Measurements from ENCODE around the gene SDCBP2. TPM values are rescaled to one million over a fixed set of nuclear protein-coding genes. Genes with fewer than 3 reads are reported as not detected.
"Not testable (repeated sequence)": the region's sequence is repeated elsewhere in the genome, so short reads cannot be mapped to it uniquely, and the experiment has no call there.

Gene SDCBP2
- total RNA-seq, 1 donor from 2014 or later = 4.1 TPM

DNA sequence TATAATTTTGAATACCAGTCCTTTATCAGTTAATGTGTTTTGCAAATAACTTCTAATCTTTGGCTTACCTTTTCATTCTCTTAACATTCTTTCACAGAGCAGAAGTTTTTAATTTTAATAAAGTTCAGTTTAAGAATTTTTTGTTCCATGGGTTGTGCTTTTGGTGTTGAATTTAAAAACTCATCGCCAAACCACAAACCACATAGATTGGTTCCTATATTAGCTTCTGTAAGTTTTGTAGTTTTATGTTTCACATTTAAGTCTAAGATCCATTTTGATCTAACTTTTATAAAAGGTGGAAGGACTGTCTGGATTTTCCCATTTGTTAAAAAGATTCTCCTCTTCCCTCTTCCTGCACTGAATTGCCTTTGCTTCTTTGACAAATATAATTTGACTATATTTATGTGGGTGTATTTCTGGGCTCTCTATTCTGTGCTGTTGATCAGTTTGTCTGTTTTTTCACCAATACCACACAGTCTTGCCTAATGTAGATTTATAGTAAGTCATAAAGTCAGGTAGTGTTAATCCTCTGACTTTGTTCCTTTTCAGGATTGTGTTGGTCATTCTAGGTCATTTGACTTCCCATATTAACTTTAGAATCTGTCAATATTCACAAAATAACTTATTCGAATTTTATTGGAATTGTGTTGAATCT, 17.5 kb upstream of the SDCBP2 start:
- intact Hi-C loops (cut with micrococcal nuclease) = loop anchor here (1.0 to 5.0 kb wide), 3 partner anchors 11 to 41 kb away; no protein-coding TSS in a partner anchor
- Mint-ChIP-seq H3K4me3 (ENCODE audit: low read depth) (peak overlapping the region; percentile 43), H3K27me3 (ENCODE audit: low read depth) (no peaks in the 10 kb centered on the region), H3K36me3 (ENCODE audit: low read depth) (peaks cover 69% of the 10 kb centered on the region), H3K9me3 (peaks cover 39% of the 10 kb centered on the region), H3K27ac (peak overlapping the region; percentile 72), H3K4me1 (ENCODE audit: low read depth) (peaks cover 33% of the 10 kb centered on the region)
- DNase-seq (ENCODE audit: low spot score) = no peak

DNA sequence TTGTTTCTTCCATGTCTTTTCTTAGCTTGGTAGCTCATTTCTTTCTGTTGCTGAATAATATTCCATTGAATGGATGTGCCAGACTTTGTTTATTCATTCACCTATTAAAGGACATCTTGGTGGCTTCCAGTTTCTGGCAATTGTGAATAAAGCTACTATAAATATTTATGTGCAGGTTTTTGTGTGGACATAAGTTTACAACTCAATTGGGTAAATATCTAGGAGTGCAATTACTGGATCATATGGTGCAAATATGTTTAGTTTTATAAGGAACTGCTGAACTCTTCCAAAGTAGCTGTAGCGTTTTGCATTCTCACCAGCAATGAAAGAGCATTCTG, 16.8 kb upstream of the SDCBP2 start:
- Mint-ChIP-seq H3K36me3 (ENCODE audit: low read depth) (peaks cover 62% of the 10 kb centered on the region), H3K27ac (no peak overlapping the region)

DNA sequence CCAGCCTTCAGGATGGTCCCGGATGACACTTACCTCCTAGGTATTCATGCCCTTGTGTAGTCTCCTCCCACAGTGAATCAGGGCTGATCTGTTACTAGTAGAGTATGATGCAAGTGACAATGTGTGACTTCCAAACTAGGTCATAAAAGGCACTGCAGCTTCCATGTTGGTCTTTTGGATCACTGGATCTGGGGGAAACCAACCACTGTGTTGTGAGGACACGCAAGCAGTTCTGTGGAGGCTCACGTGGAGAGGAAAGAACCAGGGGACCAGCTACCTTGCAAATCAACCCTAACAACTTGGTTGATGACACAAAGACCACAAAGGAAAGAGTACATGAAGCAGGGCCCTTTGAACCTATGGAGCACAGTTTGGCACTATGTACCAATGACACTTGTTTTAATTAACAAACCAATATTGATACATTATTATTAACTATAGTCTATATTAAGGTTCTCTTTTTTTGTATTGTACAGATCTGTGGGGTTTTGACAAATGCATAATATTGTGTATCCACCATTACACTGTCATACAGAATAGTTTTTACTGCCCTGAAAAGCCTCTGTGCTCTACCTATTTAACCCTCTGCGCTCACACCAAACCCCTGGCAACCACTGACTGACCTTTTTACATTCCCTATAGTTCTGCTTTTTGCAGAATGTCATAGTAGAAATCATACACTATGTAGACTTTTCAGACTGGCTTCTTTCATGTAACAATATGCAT, 16.3 kb upstream of the SDCBP2 start:
- no peak overlapping the region for H3K27ac Mint-ChIP-seq
- intact Hi-C loops (cut with micrococcal nuclease) = loop anchor here (5.0 kb wide), 1 partner anchor 42 kb away; no protein-coding TSS in a partner anchor

More for the DNA sequence above, 16.8 kb upstream of the SDCBP2 start:
- Mint-ChIP-seq H3K9me3 (peaks cover 32% of the 10 kb centered on the region), H3K27me3 (ENCODE audit: low read depth) (no peaks in the 10 kb centered on the region), H3K4me3 (ENCODE audit: low read depth) (no peak overlapping the region), H3K4me1 (ENCODE audit: low read depth) (peaks cover 33% of the 10 kb centered on the region)
- intact Hi-C loops (cut with micrococcal nuclease) = loop anchor here (1.0 to 5.0 kb wide), 3 partner anchors 12 to 42 kb away; no protein-coding TSS in a partner anchor
- DNase-seq (ENCODE audit: low spot score) = no peak

DNA sequence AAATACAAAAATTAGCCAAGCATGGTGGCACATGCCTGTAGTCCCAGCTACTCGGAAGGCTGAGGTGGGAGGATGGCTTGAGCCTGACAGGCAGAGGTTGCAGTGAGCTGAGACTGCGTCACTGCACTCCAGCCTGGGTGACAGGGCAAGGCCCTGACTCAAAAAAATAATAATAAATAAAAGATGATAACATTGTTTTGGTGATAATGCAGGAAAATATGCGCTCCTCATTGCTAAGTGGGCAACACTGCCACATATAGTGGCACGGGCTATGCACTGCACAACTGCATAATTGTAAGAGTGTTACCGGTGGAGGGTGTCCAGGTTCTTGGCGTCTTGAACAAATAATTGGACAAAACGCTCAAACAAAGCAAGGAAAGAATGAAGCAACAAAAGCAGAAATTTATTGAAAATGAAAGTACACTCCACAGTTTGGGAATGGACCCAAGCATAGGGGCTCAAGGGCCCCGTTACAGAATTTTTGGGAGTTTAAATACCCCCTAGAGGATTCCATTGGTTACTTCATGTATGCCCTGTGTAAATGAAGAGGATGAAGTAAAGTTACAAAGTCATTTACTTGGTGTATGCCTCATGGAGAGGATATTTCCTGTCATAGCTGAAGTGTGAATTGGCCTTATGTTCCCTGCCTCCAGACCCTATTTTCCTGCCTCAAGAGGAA, 14.6 kb upstream of the SDCBP2 start:
- peaks cover 13% of the 10 kb centered on the region for H3K9me3 Mint-ChIP-seq
- H3K27ac Mint-ChIP-seq; DNase-seq (ENCODE audit: low spot score); H3K27me3 Mint-ChIP-seq (ENCODE audit: low read depth); H3K4me3 Mint-ChIP-seq (ENCODE audit: low read depth); intact Hi-C loops (cut with micrococcal nuclease): not testable (repeated sequence)
- peaks cover 44% of the 10 kb centered on the region for H3K36me3 Mint-ChIP-seq (ENCODE audit: low read depth)
- H3K4me1 Mint-ChIP-seq (ENCODE audit: low read depth) = peaks cover 33% of the 10 kb centered on the region

More for the DNA sequence above, 16.3 kb upstream of the SDCBP2 start:
- H3K9me3 Mint-ChIP-seq = peaks cover 27% of the 10 kb centered on the region
- no peak for DNase-seq (ENCODE audit: low spot score)
- H3K4me3 Mint-ChIP-seq (ENCODE audit: low read depth) = no peak overlapping the region
- peaks cover 57% of the 10 kb centered on the region for H3K36me3 Mint-ChIP-seq (ENCODE audit: low read depth)
- peaks cover 33% of the 10 kb centered on the region for H3K4me1 Mint-ChIP-seq (ENCODE audit: low read depth)
- no peaks in the 10 kb centered on the region for H3K27me3 Mint-ChIP-seq (ENCODE audit: low read depth)

DNA sequence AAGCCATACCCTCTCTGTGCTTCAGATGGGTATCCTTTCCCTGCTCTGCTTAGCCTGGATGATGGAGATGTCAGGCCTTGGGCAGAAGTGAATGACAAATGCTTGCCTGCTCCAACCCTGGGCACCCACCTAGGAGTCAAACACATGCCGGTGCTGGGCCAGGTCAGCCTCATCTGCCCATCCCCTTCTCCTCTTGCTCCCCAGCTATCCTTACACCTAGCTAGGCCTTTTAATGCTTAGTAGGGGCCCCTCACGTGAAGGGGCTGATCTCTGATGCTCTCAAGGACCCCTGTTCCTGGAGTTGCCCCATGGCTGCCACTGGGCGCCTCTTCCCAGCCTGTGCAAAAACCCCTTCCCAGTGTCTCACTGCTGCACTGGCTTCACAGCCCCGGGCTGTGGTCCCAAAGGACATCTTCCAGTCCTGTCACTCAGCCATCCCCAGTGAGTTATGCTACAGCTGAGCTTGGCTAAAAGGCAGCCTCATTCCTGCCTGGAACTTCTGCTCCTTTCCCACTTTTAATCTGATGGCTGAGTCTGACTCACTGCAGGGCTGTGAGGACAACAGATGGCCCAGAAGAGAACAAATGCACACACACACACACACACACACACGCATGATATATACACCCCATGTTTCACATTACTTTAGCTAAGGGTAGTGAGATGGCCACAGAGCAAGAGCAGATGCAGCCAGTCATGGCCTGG, 12.8 kb upstream of the SDCBP2 start:
- Mint-ChIP-seq H3K27ac (no peak overlapping the region), H3K27me3 (ENCODE audit: low read depth) (no peaks in the 10 kb centered on the region), H3K4me1 (ENCODE audit: low read depth) (peaks cover 29% of the 10 kb centered on the region), H3K36me3 (ENCODE audit: low read depth) (peaks cover 28% of the 10 kb centered on the region), H3K4me3 (ENCODE audit: low read depth) (no peak overlapping the region), H3K9me3 (no peaks in the 10 kb centered on the region)
- intact Hi-C loops (cut with micrococcal nuclease) = no loop called here
- DNase-seq (ENCODE audit: low spot score) = no peak

DNA sequence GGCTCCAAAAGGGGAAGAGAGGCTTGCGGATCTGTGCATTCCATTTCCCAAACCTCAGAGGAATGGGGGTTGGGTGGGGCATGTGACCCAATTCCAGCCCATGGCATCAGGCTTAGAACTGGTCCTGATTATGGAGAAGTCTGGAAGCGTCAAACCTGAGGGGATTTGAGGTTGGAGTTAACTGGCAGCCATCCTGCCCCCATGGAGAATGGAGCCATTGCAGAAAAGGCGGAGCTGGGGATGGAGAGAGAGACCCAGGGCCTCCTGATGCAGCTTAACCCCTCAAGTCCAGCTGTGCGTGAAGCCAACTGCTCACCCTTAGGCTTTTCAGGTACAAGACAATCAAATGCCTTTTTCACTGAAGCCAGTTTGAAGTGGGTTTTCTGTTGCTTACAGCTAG, 9.9 kb upstream of the SDCBP2 start:
- H3K27me3 Mint-ChIP-seq (ENCODE audit: low read depth) = no peaks in the 10 kb centered on the region
- peaks cover 15% of the 10 kb centered on the region for H3K36me3 Mint-ChIP-seq (ENCODE audit: low read depth)
- H3K9me3 Mint-ChIP-seq = no peaks in the 10 kb centered on the region
- H3K4me3 Mint-ChIP-seq (ENCODE audit: low read depth) = no peak overlapping the region
- DNase-seq (ENCODE audit: low spot score) = no peak
- intact Hi-C loops (cut with micrococcal nuclease) = no loop called here
- no peak overlapping the region for H3K27ac Mint-ChIP-seq
- H3K4me1 Mint-ChIP-seq (ENCODE audit: low read depth) = peaks cover 16% of the 10 kb centered on the region

DNA sequence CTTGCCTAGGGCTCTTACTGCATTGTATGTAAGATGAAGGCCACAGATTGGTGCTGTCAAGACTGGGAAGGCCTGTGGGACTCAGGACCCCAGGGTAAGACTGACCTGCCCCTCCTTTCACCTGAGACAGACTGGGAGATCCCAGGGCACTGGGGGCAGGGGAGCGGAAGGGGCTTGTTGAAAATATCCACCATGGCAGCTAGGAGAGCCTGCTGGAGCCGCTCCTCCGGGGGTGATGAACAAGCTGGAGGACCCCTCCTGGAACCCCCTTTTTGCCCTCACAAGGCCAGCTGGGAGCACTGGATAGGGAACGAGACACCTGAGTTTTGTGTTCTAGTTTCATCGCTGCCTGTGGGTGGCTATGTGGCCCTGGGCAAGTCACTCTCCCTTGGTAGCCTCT, 9.2 kb upstream of the SDCBP2 start:
- Mint-ChIP-seq H3K36me3 (ENCODE audit: low read depth) (peaks cover 21% of the 10 kb centered on the region), H3K9me3 (no peaks in the 10 kb centered on the region), H3K27me3 (ENCODE audit: low read depth) (no peaks in the 10 kb centered on the region), H3K4me3 (ENCODE audit: low read depth) (no peak overlapping the region), H3K4me1 (ENCODE audit: low read depth) (peaks cover 18% of the 10 kb centered on the region), H3K27ac (no peak overlapping the region)
- intact Hi-C loops (cut with micrococcal nuclease) = no loop called here
- peak; percentile 7 for DNase-seq (ENCODE audit: low spot score)

DNA sequence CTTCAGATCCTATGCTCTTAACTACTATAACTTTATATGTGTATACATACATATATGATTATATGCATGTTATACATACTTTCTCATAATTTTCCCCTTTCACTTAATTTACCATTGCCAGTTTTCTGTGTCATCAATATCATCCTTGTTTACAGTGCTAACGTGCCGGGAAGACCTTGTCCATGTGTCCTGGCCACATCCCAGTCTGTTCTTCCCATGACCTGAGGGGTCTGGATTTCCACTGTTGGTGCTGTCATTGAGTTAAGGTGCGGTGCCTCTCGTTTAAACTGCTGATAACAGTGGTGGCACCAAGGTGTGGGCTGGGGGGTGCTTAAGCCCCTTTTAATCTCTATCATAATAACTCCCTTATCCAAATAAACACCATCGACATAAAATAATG, 8.5 kb upstream of the SDCBP2 start:
- intact Hi-C loops (cut with micrococcal nuclease) = no loop called here
- H3K27me3 Mint-ChIP-seq (ENCODE audit: low read depth) = no peaks in the 10 kb centered on the region
- no peak overlapping the region for H3K27ac Mint-ChIP-seq
- H3K4me3 Mint-ChIP-seq (ENCODE audit: low read depth) = no peak overlapping the region
- DNase-seq (ENCODE audit: low spot score) = no peak
- no peaks in the 10 kb centered on the region for H3K9me3 Mint-ChIP-seq
- peaks cover 24% of the 10 kb centered on the region for H3K4me1 Mint-ChIP-seq (ENCODE audit: low read depth)
- H3K36me3 Mint-ChIP-seq (ENCODE audit: low read depth) = peaks cover 26% of the 10 kb centered on the region

DNA sequence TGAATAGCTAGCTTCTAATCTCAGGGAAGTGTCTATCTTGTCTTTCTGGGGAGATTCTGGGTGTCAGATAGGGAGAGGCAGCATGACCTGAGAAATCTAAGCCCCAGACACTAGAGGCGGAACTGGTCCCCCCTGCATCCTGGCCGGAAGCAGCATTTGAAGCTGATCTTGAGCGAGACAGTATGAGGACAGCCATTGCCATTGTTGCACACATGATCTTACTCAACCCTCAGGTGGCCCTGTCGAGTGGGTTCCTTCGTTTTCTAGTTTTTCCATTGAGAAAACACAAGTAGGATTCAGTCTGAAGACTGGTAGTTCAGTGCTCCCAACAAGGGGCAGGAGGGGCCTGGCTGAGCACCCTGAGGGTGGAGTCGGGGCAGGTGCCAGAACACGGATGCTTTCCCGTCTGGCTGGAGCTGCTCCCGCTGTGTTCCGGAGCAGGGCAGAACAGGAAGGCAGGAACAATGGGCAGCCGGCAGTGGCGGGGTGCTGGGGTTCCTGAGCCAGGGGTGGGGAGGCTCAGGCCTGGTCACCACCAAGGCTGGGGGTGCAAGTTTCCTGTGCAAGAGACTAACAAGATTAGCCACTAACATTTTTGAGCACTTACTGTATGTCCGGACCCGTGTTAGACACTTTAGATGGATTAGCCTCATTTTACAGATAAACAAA, 7.9 kb upstream of the SDCBP2 start:
- Mint-ChIP-seq H3K36me3 (ENCODE audit: low read depth) (peaks cover 26% of the 10 kb centered on the region), H3K27me3 (ENCODE audit: low read depth) (no peaks in the 10 kb centered on the region), H3K9me3 (no peaks in the 10 kb centered on the region), H3K27ac (peak overlapping the region; percentile 69), H3K4me1 (ENCODE audit: low read depth) (peaks cover 22% of the 10 kb centered on the region), H3K4me3 (ENCODE audit: low read depth) (no peak overlapping the region)
- intact Hi-C loops (cut with micrococcal nuclease) = no loop called here
- peak; percentile 8 for DNase-seq (ENCODE audit: low spot score)

DNA sequence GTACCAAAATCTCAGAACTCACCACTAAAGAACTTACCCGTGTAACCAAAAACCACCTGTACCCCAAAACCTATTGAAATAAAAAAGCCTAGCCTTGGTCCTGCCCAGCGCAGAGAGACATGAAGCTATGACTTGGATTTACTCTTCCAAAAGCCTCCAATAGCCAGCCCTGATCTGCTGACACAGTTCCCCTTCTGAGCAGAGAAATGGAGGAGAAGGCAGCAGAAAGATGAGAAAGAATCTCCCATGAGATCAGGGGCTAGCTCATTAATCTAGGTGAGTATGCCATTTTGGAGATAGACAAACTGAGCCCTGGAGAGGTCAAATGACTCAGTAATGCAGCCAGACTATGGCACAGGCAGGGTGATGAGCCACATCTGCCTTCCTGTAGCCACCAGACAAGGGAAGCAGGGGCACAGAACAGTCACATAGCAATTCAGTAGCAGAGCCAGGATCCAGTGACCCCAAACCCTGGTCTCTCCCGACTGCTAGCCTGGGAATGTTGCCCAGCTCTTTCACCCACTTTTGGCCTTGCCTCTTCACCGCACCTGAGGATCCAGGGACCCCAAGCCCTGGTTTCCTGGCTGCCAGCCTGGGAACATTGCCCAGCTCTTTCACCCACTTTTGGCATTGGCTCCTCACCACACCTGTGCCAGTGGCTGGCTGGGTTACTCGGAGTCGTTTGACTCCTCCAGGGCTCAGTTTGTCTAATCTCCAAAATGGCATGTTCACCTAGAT, 7.2 kb upstream of the SDCBP2 start:
- Mint-ChIP-seq H3K36me3 (ENCODE audit: low read depth) (peaks cover 29% of the 10 kb centered on the region), H3K9me3 (no peaks in the 10 kb centered on the region), H3K27ac (peak overlapping the region; percentile 69), H3K27me3 (ENCODE audit: low read depth) (no peaks in the 10 kb centered on the region), H3K4me1 (ENCODE audit: low read depth) (peaks cover 26% of the 10 kb centered on the region), H3K4me3 (ENCODE audit: low read depth) (no peak overlapping the region)
- DNase-seq (ENCODE audit: low spot score) = peak; percentile 6
- intact Hi-C loops (cut with micrococcal nuclease) = no loop called here

DNA sequence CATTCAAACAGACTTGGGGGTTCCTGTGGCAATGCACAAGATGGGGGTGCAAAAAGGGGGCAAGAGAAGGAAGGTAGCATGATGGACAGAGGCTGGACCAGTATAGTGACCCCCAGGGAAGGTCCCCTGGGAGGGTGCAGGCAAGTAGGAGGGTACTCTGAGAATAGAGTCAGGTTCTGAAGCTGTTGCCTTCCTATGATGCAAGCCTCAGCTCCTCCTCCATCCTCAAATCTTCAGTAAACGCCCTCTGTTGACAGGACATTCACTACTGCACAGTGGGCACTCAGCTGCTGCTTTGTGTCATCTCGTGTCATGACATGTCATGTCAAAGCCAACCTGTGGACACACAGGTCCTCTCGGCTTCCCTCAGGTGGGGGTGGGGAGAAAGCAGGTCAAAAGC, 5.8 kb upstream of the SDCBP2 start:
- no peak for DNase-seq (ENCODE audit: low spot score)
- intact Hi-C loops (cut with micrococcal nuclease) = no loop called here
- H3K27ac Mint-ChIP-seq = no peak overlapping the region

DNA sequence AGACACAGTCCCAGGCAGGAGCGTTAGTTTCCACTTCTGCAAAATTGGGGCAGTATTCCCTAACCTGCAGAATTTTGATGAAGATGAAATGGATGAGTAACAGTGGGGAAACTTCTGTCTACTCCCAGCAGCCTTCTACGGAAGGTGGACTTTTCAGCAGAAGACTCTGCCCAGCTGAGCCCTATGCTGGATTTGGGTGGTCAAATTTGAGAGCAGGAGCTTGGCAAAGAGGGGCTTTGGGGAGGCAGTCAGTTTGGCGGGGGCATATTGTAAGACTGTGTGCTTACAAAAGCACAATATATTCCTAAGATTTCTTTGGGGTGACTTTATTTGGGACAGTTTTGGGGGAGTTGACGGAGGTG, 5.4 kb upstream of the SDCBP2 start:
- intact Hi-C loops (cut with micrococcal nuclease) = no loop called here
- no peaks in the 10 kb centered on the region for H3K27me3 Mint-ChIP-seq (ENCODE audit: low read depth)
- H3K9me3 Mint-ChIP-seq = no peaks in the 10 kb centered on the region
- no peak for DNase-seq (ENCODE audit: low spot score)
- no peak overlapping the region for H3K27ac Mint-ChIP-seq
- H3K4me1 Mint-ChIP-seq (ENCODE audit: low read depth) = peaks cover 41% of the 10 kb centered on the region
- H3K36me3 Mint-ChIP-seq (ENCODE audit: low read depth) = peaks cover 42% of the 10 kb centered on the region
- H3K4me3 Mint-ChIP-seq (ENCODE audit: low read depth) = no peak overlapping the region

More for the DNA sequence above, 5.8 kb upstream of the SDCBP2 start:
- H3K4me1 Mint-ChIP-seq (ENCODE audit: low read depth) = peaks cover 37% of the 10 kb centered on the region
- H3K4me3 Mint-ChIP-seq (ENCODE audit: low read depth) = no peak overlapping the region
- no peaks in the 10 kb centered on the region for H3K9me3 Mint-ChIP-seq
- H3K36me3 Mint-ChIP-seq (ENCODE audit: low read depth) = peaks cover 38% of the 10 kb centered on the region
- H3K27me3 Mint-ChIP-seq (ENCODE audit: low read depth) = no peaks in the 10 kb centered on the region
